DMS53 treated with DMSO at 0.1 percent for 48 hours (cell line): ENCODE results near the gene ALKBH8.
"Not testable (repeated sequence)": the region's sequence is repeated elsewhere in the genome, so short reads cannot be mapped to it uniquely, and the experiment has no call there.

Experiments used
- DNase-seq: peaks from one replicate; lab custom pipeline; 2025; ENCODE audit not compliant: unreplicated experiment; lab: John Stamatoyannopoulos, UW

The ALKBH8 gene

DNA sequence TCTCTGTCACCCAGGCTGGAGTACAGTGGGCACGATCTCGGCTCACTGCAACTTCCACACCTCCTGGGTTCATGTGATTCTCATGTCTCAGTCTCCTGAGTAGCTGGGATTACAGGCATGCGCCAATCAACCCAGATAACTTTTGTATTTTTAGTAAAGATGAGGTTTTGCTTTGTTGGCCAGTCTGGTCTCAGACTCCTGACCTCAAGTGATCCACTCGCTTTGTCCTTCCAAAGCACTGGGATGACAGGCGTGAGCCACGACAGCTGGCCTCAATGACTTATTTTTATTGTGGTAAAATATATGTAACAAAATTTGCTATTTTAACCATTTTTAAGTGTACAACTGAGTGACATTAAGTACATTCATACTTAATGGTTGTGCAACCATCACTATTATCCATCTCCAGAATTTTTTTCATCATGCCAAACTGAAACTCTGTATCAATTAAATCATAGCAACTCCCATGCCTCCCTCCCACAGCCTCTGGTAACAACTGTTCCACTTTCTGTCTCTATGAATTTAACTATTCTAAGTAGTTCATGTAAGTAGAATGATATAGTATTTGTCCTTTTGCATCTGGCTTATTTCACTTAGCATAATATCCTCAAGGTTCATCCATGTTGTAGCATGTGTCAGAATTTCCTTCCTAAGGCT lies 57.2 kb downstream of the ALKBH8 start:
- DNase-seq = no peak

DNA sequence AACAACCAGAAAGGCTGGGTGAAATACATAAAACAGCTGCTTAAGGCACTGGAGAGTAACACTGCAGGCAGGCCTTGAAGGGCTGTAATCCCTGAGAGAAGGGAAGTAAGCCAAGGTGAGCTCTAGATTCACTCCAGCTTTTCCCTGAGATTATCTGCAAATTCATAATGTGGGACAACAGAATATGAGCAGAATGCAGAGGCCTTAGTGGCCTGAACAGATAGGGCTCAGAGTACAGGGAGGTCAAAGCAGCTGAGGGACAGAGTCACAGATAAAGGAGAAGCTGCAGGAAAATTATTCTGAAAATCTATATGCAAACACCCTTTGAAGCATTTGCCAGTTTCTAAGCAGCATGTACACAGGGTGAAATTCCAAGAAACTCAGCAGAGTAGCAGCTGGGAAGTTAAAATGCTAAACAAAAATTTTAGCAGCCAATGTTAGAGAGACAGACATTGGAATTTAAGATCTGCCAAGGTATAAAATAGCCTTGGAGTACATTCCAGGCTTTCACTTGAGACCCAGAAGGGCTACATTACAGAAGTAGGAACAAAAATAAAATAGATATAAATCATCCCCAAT lies 59.8 kb downstream of the ALKBH8 start:
- no peak for DNase-seq

DNA sequence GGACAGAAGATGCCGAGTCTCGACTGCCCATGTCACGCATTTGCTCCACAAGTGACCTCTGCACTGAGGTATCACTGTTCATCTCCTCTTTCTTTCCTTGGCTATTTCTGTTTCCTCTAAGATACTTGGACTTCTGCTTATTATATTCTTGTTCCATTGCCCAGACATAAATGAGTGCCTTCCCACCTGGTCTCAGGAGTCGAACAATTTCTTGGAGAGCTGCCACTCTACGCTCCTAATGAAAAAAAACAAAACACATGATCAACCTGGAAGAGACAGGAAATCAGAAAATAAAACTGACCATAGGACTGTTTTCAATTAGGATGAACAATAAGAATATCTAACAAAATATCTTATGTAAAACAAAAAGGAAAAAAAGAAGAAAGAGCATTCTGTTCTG lies 60.6 kb downstream of the ALKBH8 start:
- no peak for DNase-seq

DNA sequence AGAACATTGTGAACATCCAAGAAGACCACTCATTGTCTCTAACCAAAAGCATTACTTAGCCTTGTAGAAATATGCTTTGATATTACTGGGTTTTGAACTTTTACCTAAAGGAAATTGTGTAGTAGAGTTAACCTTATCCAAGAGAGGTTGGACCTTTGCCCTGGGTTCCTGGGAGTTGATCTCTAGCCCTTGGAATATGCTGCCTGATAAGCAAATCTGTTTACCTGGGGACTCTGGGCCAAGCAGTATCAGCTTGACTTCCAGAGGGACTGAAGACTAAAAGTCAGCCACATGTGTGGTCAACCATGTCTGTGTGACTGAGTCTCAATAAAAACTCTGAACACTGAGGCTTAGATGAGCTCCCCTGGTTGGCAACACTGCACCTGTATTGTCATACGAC lies 63.8 kb downstream of the ALKBH8 start:
- DNase-seq = no peak

DNA sequence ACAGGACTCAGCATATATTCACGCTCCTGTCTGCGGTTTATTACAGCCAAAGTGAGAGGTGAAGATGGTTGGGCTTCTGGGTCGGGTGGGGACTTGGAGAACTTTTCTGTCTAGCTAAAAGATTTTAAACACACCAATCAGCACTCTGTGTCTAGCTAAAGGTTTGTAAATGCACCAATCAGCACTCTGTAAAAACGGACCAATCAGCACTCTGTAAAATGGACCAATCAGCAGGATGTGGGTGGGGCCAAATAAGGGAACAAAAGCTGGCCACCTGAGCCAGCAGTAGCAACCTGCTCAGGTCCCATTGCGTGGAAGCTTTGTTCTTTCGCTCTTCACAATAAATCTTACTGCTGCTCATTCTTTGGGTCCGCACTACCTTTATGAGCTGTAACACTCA lies 68.2 kb downstream of the ALKBH8 start:
- not testable (repeated sequence) for DNase-seq

DNA sequence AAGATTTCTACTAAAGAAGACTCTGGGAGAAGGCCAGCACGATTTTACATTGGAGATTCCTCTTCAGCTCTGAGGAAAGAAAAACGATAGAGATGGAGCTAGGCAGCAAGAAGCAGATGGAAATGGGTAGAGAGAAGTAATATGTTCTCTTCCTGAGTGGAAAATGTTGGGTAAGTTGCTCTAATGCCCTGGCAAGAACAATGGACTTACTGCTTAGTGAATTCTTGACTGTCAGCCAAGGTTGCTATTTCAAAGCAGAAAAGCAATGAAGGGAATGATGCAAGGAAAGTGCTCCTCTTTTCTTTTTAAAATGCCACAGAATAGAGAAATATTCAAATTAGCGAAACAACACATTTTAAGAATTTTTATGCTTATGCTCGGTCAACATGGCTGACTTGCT lies 69.5 kb downstream of the ALKBH8 start:
- DNase-seq = no peak

DNA sequence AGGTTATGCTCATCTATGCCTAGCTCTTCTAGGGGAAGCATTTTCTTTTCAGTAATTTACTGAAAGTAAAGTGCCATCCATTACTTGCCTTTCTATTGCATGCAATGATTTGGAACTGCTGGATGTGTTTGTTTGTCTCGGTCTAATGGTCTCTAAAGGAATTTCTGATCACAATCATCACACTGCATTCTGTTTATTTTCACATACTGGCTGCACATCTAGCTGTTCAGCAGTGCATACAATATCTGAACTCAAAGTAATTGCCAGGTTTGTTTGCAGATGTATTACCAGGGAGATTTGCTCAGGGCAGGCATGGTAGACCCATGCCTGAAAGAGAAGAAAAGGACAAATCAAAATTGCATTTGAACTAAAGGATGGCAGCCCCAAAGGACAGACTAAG lies 71.5 kb downstream of the ALKBH8 start:
- no peak for DNase-seq

DNA sequence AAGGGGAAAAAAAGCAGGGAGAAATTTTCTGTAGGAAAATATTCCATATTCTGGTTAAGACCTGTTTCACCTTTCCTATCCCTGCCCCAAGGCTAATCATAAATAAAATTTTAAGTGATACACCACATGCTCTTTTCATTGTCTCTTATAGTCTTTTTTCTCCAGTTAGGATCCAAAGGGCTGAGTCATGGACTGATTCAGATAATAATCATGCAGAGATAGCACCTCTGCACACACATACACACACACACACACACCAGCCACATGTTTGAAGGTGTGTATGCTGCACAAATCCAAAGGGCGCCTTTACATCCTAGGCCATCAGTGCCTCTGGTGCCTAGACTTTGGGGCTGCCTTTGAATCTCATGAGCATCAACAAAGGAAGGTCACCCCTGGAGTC lies 72.4 kb downstream of the ALKBH8 start:
- no peak for DNase-seq

DNA sequence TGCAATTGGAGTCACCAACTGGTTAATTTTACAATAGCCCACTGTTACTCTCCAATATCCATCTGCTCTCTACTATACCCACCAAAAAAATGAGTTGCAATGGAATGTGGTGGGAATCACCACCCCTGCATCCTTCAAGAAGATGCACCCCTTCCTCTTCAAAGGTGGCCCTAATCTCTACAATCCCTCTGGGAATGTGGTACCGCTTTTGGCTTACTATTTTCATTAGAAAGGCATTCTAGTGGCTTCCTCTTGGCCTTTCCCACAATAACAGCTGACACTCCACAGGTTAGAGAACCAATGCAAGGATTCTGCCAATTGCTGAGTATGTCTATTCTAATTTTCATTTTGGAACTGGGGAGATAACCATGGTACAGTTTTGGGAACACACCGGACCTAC lies 74.7 kb downstream of the ALKBH8 start:
- no peak for DNase-seq

DNA sequence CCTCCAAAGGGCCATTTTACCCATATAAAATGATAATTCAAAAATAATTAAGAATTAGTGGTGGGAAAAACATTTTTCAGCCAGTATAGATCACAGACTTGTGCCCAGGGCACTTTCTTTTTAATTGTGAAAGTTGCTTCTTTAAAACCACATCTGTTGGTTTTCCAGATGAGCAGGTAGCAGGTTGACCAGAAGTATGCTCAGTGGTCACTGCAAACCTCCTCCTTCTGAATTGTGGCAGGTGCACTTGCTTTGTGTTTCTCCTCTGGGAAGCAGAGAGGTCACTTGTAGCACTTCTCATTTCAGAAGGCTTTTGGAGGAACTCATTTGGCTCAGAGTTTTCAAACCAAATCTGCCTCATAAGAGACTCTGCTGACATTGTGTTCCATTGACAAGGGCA lies 83.3 kb downstream of the ALKBH8 start:
- no peak for DNase-seq

DNA sequence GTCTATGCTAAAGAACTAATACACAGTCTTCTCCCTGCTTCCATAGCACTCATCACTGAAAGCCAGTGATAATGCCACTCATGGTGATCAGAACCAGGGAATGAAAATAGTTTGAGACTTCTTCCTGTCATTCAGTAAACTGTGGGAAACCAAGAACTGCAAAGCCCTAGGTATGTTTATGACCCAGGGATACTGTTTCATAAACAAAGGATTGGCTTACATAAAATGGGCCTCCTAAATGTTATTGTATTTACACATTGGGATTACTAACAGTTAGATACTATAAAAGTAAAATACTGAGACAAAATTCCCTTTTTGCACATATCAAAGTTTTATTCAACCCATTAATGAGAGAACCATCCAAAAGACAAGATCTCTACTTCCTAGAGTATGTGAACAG lies 86.6 kb downstream of the ALKBH8 start:
- DNase-seq = no peak

DNA sequence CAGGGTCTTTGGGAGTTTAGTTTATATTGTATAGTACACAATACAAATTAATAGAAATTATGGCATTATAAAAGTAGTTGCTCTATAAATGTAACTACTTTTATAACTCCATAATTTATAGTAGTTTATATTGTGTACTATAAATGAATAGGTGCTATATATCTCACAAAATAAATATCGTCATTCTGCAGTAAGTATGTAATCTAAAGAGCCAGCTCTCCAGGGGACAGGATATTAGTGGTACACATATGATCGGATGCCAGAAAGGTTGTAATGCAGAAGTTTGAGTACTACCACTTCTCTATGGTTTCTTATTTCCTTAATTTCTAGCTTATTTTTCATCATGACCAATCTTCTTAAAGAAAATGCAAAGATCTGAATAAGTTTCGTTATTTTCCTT lies 87.7 kb downstream of the ALKBH8 start:
- no peak for DNase-seq

DNA sequence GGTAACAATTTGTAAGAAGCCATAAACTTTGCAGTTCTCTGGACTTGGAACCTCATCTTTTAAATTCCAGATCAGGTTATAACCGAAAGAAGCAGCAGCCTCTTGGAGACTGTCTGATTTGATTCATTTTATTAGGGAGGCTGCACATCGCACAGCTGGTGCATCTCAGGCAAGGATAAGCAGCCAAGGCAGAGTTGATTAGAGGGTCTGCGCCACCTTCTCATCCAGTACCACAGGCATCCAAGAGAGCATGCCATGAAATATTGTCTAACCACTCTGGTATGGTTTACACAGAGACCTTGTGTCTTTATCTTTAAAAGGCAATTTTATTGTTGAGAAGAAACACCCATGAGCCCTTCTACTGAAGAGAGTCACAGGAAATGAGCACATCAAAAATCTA lies 91.7 kb downstream of the ALKBH8 start:
- no peak for DNase-seq

DNA sequence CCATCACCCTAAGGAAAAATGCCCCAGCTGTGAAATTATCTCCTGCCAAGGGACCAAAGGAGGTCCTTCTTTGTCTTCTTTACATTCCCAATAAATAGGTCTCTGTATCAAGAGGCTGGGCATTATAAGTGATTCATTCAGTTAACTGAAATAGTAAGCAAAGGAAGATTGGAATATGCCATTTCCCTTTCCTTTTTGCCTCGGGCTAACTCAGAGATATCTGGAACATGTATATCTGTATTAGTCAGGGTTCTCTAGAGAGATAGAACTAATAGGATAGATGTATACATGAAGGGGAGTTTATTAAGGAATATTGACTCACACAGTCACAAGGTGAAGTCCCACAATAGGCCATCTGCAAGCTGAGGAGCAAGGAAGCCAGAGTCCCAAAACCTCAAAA lies 92.6 kb downstream of the ALKBH8 start:
- DNase-seq = no peak

DNA sequence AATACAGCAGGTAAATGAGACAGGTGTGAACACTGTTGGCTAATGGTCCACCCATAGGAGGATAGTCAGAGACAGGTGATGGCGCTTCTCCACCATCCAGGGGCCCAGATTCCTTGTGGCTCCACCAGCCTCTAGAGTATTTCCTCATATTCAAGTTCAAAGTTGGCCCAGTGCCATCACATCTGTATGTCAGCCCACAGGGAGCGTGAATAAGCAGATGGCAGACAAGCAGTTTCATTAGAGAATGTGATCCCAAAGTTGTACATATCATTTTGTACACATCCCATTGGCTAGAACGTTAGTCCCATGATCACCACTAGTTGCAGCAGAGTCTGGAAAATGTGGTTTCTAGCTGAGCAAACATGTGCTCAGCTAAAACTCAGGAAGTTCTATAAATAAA lies 96.9 kb downstream of the ALKBH8 start:
- no peak for DNase-seq

DNA sequence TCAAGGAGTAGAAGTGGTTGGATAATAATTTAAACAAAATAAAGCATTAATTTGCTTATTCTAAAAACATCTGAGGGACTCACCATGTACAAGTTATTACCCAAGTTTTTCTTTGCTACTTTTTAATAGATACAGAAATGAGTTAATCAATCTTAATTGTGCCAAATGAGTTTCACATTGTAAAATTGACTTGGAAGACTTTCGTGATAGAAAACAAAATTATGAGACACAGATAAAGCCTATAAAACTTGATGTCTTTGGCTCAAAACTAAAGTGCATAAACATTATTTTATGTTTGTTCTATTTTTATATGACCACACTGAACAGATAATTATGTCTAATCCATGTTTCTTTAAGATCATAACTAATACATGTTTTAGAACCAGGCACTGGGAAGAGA lies 97.8 kb downstream of the ALKBH8 start:
- DNase-seq = no peak

DNA sequence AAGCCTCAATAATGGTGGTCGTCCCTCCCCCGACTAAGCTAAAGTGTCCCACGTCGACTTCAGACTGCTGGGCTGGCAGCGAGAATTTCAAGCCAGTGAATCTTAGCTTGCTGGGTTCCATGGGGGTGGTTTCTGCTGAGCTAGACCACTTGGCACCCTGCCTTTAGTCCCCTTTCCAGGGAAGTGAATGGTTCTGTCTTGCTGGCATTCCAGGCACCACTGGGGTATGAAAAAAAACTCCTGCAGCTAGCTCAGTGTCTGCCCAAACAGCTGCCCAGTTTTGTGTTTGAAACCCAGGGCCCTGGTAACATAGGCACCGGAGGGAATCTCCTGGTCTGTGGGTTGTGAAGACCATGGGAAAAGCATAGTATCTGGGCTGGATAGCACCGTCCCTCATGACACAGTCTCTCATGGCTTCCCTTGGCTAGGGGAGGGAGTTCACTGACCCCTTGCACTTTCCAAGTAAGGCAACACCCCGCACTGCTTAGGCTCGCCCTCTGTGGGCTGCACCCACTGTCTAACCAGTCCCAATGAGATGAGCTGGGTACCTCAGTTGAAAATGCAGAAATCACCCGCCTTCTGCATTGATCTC lies 99.2 kb downstream of the ALKBH8 start:
- DNase-seq = not testable (repeated sequence)

DNA sequence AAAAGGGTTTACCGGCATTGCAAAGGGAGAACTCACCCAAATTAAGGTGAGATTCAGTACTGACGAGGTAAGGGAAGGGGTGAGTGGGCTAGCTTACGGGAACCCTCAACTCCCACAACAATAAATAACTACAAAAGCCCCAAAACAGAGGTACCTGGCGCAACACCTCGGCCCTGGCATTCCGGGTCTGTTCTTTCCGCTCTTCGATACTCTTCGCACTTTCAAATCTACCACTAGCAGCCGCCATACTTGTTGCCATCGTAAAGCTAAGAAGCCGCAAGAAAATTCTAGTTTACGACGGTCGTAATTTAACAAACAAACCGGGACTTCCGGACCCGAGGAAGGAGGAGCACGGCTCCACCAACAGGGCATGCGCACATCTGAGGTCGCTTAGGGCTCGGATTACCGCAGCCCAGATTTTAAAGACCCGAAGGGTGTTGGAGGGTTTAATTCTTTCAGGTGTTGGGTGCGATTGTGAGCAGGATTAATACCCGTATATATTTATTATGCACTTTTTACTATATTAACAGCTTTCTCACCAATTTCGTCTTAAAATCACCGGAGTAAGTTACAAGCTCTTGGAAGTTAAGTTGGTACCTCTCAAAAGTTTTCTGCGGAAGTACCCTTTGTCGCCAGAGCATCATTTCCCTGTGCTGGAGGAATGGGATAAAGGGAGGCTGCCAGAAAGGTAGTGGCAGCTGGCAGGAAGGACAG lies 107.8 kb downstream of the ALKBH8 start, which contains the start of gene CWF19L2:
Gene CWF19L2 (minus strand): TSS at position 268 of the 714 bp plus-strand sequence. CDS start 9 bp downstream, at position 259.
- DNase-seq = peak; percentile 94

DNA sequence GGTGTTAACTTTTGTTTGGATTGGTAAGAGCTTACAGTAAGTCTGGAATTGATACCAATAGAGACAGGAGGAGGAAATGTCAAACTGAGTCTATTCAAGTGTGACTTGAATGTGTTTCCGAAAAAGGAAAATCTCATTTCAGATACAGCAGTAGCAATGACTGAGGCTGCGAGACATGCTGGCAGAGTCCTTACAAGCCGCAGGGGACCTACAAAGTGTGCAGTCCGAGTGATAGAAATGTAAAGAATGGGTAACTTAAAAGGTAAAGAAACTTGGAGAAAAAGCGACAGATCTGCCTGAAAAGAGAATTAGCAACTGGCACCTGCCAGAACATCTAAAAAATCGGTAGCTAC lies 108.4 kb downstream of the ALKBH8 start:
- DNase-seq = no peak

DNA sequence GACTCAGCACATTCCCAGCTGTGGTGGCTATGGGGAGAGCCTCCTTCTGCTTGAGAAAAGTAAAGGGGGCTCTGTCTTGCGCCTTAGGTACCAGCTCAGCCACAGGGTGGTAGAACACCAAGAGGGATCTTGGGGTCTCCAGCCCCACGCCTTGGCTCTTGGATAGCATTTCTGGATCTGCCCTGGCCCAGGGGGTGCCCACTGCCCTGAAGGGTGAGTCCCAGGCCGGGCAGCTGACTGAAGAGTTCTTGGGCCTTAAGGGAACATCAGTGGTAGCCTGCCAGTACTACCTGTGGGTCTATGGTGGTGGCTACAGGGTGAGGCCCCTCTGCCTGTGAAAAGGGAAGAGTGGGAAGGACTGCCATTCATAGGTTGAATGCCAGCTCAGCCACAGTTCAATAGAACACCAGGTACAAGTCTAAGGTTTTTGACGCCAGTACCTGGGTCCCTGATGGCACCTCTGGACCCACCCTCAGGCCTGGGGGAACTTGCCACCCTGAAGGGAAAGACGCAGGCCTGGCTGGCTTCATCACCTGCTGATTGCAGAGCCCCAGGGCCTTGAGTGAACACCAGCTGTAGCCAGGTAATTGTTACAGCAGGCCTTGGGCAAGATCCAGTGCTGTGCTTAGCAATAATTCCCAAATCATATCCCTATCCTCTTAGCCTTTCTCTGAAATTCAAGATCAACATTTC lies 111.8 kb downstream of the ALKBH8 start:
- DNase-seq = no peak
